IMR-90 (cell line): ENCODE results near the gene DLX2. TPM values are rescaled to one million over a fixed set of nuclear protein-coding genes. Genes with fewer than 3 reads are reported as not detected.

Experiments
- ATAC-seq: fragments of 200-7000 bp; cut with Tn5 transposase; 2 replicates; pipeline ENCODE4 v1.9.1; 2020; ENCODE audit warnings: low read depth, mild to moderate bottlenecking, moderate library complexity
- BruUV-seq: library from RNA; stranded (reverse); fragments of 400-500 nt; replicated peaks from 2 replicates; lab custom pipeline; 2021; lab: Mats Ljungman, UMichigan
- CTCF ChIA-PET: fragments of 300-600 bp; formaldehyde crosslinking; extraction: SDS; loops from one replicate; lab custom pipeline; 2021; ENCODE audit warnings: antibody characterized with exemption; lab: Yijun Ruan, JAX
- POLR2A ChIA-PET: fragments of 300-600 bp; sonication (Branson Sonifier 250); formaldehyde crosslinking; loops from one replicate; lab custom pipeline; 2022; ENCODE audit warnings: antibody characterized with exemption; ENCODE audit not compliant: unreplicated experiment; lab: Charles Lee
- DNase-seq: peaks from one replicate; pipeline ENCODE4 v3.0.0; 2013
- H2AFZ ChIP-seq: replicated peaks from 2 replicates; pipeline ENCODE3; 2013; ENCODE audit warnings: low read length, mild to moderate bottlenecking; ENCODE audit not compliant: poor library complexity
- H2AK5ac ChIP-seq: 2 replicates; pipeline ENCODE4 v1.6.1; 2013; ENCODE audit warnings: low read depth, low read length, inconsistent platforms
- H2AK9ac ChIP-seq: replicated peaks from 2 replicates; pipeline ENCODE3; 2013; ENCODE audit warnings: mild to moderate bottlenecking, low read depth, low read length, moderate library complexity; ENCODE audit not compliant: poor library complexity
- H2BK120ac ChIP-seq: 2 replicates; pipeline ENCODE4 v1.6.1; 2013; ENCODE audit warnings: low read depth, low read length, inconsistent platforms
- H2BK15ac ChIP-seq: 3 replicates; pipeline ENCODE4 v1.6.1; 2013; ENCODE audit warnings: low read depth, low read length, inconsistent platforms
- H2BK20ac ChIP-seq: 2 replicates; pipeline ENCODE4 v1.6.1; 2013; ENCODE audit warnings: low read depth, mild to moderate bottlenecking, inconsistent platforms, low read length, moderate library complexity
- H2BK5ac ChIP-seq: 2 replicates; pipeline ENCODE4 v1.6.1; 2013; ENCODE audit warnings: mild to moderate bottlenecking, low read depth, low read length, inconsistent platforms; ENCODE audit not compliant: poor library complexity, severe bottlenecking
- H3K14ac ChIP-seq: replicated peaks from 2 replicates; pipeline ENCODE4 v1.6.1; 2013; ENCODE audit warnings: low read depth, low read length, inconsistent platforms
- H3K18ac ChIP-seq: 2 replicates; pipeline ENCODE4 v1.6.1; 2013; ENCODE audit warnings: low read depth, low read length, control low read depth
- H3K23ac ChIP-seq: 2 replicates; pipeline ENCODE4 v1.6.1; 2013; ENCODE audit warnings: low read depth, low read length, inconsistent platforms
- H3K27ac ChIP-seq: 2 replicates; pipeline ENCODE4 v1.5.1; 2013; ENCODE audit warnings: mild to moderate bottlenecking, control low read depth, low read length; ENCODE audit not compliant: insufficient read depth
- H3K27me3 ChIP-seq: 2 replicates; pipeline ENCODE4 v1.6.1; 2013; ENCODE audit warnings: low read length; ENCODE audit not compliant: control insufficient read depth, insufficient read depth
- H3K36me3 ChIP-seq: 2 replicates; pipeline ENCODE4 v1.6.1; 2013; ENCODE audit warnings: low read length, mixed read lengths; ENCODE audit not compliant: control insufficient read depth, insufficient read depth
- H3K4ac ChIP-seq: 2 replicates; pipeline ENCODE4 v1.6.1; 2013; ENCODE audit warnings: low read depth, low read length, inconsistent platforms
- H3K4me1 ChIP-seq: 2 replicates; pipeline ENCODE4 v1.6.1; 2013; ENCODE audit warnings: low read length, mixed read lengths; ENCODE audit not compliant: control insufficient read depth, insufficient read depth
- H3K4me2 ChIP-seq: 2 replicates; pipeline ENCODE4 v1.6.1; 2013; ENCODE audit warnings: low read depth, mild to moderate bottlenecking, control low read depth, low read length, moderate library complexity
- H3K4me3 ChIP-seq: 2 replicates; pipeline ENCODE4 v1.5.1; 2013; ENCODE audit warnings: low read depth, mild to moderate bottlenecking, control low read depth, low read length, moderate library complexity; ENCODE audit not compliant: insufficient read depth
- H3K56ac ChIP-seq: 2 replicates; pipeline ENCODE4 v1.6.1; 2013; ENCODE audit warnings: low read length, inconsistent platforms; ENCODE audit not compliant: insufficient read depth; ENCODE audit errors: extremely low read depth
- H3K79me1 ChIP-seq, 2 experiments: 2 replicates each; pipeline ENCODE4 v1.6.1; 2013; ENCODE audit warnings: low read length in 2 of 2, inconsistent platforms in 1 of 2, low read depth in 1 of 2
- H3K9ac ChIP-seq: 2 replicates; pipeline ENCODE4 v1.6.1; 2013; ENCODE audit warnings: low read depth, low read length, control low read depth
- H3K9me1 ChIP-seq: 2 replicates; pipeline ENCODE4 v1.6.1; 2013; ENCODE audit warnings: low read length, inconsistent platforms; ENCODE audit not compliant: insufficient read depth
- H3K9me3 ChIP-seq: 2 replicates; pipeline ENCODE4 v1.6.1; 2013; ENCODE audit warnings: low read length; ENCODE audit not compliant: control insufficient read depth, insufficient read depth
- H4K20me1 ChIP-seq: 2 replicates; pipeline ENCODE4 v1.6.1; 2013; ENCODE audit warnings: low read length, inconsistent platforms; ENCODE audit not compliant: insufficient read depth
- H4K5ac ChIP-seq: 2 replicates; pipeline ENCODE4 v1.6.1; 2013; ENCODE audit warnings: mild to moderate bottlenecking, low read depth, low read length, control low read depth
- H4K8ac ChIP-seq, 2 experiments: 2 replicates each; pipeline ENCODE4 v1.6.1; 2013; ENCODE audit warnings: low read depth in 2 of 2, low read length in 2 of 2, control low read depth in 1 of 2, inconsistent platforms in 1 of 2
- H4K91ac ChIP-seq: 2 replicates; pipeline ENCODE4 v1.6.1; 2013; ENCODE audit warnings: low read depth, low read length, inconsistent platforms; ENCODE audit not compliant: insufficient read depth
- BHLHE40 ChIP-seq: fragments of 150-350 bp; IDR thresholded peaks from 2 replicates; pipeline ENCODE4 v1.6.1; 2016; ENCODE audit warnings: mild to moderate bottlenecking, low read depth, low read length
- CEBPB ChIP-seq: IDR thresholded peaks from 2 replicates; pipeline ENCODE4 v1.6.1; 2012; ENCODE audit warnings: low read depth, low read length, improper control_type of control experiment
- CHD1 ChIP-seq: IDR thresholded peaks from 2 replicates; pipeline ENCODE4 v1.6.1; 2012; ENCODE audit warnings: low read depth, low read length, improper control_type of control experiment
- FOS ChIP-seq: fragments of 150-350 bp; IDR thresholded peaks from 2 replicates; pipeline ENCODE4 v1.6.1; 2016; ENCODE audit warnings: low read depth, low read length
- MAFK ChIP-seq: IDR thresholded peaks from 2 replicates; pipeline ENCODE4 v1.6.1; 2012; ENCODE audit warnings: low read depth, low read length, improper control_type of control experiment
- MXI1 ChIP-seq: IDR thresholded peaks from 2 replicates; pipeline ENCODE4 v1.6.1; 2012; ENCODE audit warnings: low read depth, mild to moderate bottlenecking, low read length, moderate library complexity, borderline replicate concordance
- NFE2L2 ChIP-seq: fragments of 150-350 bp; IDR thresholded peaks from 2 replicates; pipeline ENCODE4 v1.6.1; 2016; ENCODE audit warnings: low read depth, mild to moderate bottlenecking, low read length
- POLR2A ChIP-seq: IDR thresholded peaks from 2 replicates; pipeline ENCODE4 v1.6.1; 2012; ENCODE audit warnings: mild to moderate bottlenecking, low read depth, low read length
- RAD21 ChIP-seq: IDR thresholded peaks from 2 replicates; pipeline ENCODE4 v1.6.1; 2012; ENCODE audit warnings: low read length, improper control_type of control experiment
- WGBS, 2 experiments: methylation state at CpG; one replicate each; pipeline versions ENCODE4 v1.1.5 to v1.1.7; 2013; ENCODE audit warnings: missing lambda C conversion rate in 2 of 2; ENCODE audit not compliant: insufficient read length in 1 of 2; ENCODE audit errors: extremely low coverage in 2 of 2; 5-methylcytosine and 5-hydroxymethylcytosine counted together
- dilution Hi-C: fragments of 300-500 bp; cut with HindIII; formaldehyde crosslinking; loops from one replicate; pipeline ENCODE4 v1.14.3; 2018; ENCODE audit warnings: low sequenced_read_pairs; ENCODE audit not compliant: unreplicated experiment
- in situ Hi-C: fragments of 300-500 bp; cut with MboI; formaldehyde crosslinking; loops from 3 replicates; pipeline ENCODE4 v1.14.3; 2019; ENCODE audit warnings: low sequenced_read_pairs, inconsistent platforms, mixed read lengths
- intact Hi-C: fragments of 100-400 bp; cut with micrococcal nuclease; formaldehyde crosslinking; loops from 2 replicates; pipeline ENCODE4 v1.10.0; 2022
- polyA plus RNA-seq, 3 experiments: library from polyadenylated mRNA; depleted of rRNA; stranded (reverse); fragments of >200 nt; gene quantifications; 2 replicates each; pipeline ENCODE4 v1.2.3, GENCODE V29; 2012; ENCODE audit warnings: low replicate concordance in 1 of 3
- total RNA-seq: library from RNA; depleted of rRNA; stranded (reverse); fragments of >200 nt; gene quantifications from 2 replicates; pipeline ENCODE4 v1.2.3, GENCODE V29; 2012
- TF ChIP-seq, protein P1 (sequence below): fragments of 150-350 bp; IDR thresholded peaks from 2 replicates; pipeline ENCODE4 v1.6.1; 2017; ENCODE audit warnings: mild to moderate bottlenecking, antibody characterized with exemption, low read length, low read depth
- TF ChIP-seq, protein P2 (sequence below): conservative IDR thresholded peaks from 2 replicates; pipeline ENCODE4 v1.5.1; 2012; ENCODE audit warnings: mild to moderate bottlenecking, low read depth, low read length, improper control_type of control experiment

Gene DLX2
- total and polyA plus RNA-seq, 2 of the 4 experiments (the other 2 are of a cell fraction) = 0.38 TPM; not detected in 1

DNA sequence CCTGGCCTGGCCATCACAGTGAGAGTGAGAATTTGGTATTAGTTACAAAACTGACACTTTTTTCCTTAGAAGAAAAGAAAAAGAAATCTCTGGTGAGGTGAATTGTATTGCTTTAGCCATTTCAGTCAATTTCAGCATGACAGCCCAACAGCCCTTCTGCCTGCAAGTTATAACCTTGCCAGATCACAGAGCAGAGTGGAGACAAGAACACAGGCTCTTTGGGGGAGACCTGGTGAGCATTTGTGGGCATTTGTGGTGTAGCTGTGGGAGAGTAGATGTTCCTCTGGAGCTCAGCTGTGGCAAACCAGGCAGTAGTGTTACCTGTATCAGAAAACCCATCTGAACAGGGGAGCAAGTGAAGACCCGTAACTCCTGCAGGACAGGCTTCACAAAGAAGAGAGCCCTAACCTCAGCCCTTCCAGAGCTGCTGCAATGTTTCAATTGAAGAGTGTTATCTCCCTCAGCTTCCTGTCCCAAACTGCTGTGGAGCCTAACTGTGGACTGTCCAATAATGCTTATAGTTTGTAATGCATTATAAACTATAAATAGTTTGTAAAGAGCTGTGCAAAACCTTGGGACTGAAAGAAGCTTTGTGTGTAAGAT lies 40.2 kb downstream of the DLX2 start:
- Histone ChIP-seq H3K9ac (no peak overlapping the region), H2BK20ac (no peak overlapping the region), H3K18ac (no peak overlapping the region), H3K4me2 (no peak overlapping the region), H3K9me1 (no peaks in the 10 kb centered on the region), H2BK15ac (no peak overlapping the region), H3K27me3 (no peaks in the 10 kb centered on the region), H3K14ac (no peak overlapping the region), H2BK5ac (no peak overlapping the region), H2AK5ac (no peak overlapping the region), H3K36me3 (no peaks in the 10 kb centered on the region), H4K91ac (no peak overlapping the region), H4K8ac (no peak overlapping the region), H3K56ac (no peak overlapping the region), H3K4ac (no peak overlapping the region), H4K20me1 (no peaks in the 10 kb centered on the region), H2BK120ac (no peak overlapping the region), H2AFZ (no peak overlapping the region), H3K4me3 (no peak overlapping the region), H3K27ac (no peak overlapping the region), H4K5ac (no peak overlapping the region), H3K79me1 (no peaks in the 10 kb centered on the region), H3K9me3 (no peaks in the 10 kb centered on the region), H2AK9ac (no peak overlapping the region), H3K4me1 (no peaks in the 10 kb centered on the region), H3K23ac (no peak overlapping the region)
- dilution Hi-C loops = no loop called here
- no TSS peak for BruUV-seq
- ChIA-PET POLR2A (no interaction called here), CTCF (no interaction called here)
- DNase-seq (no peak), ATAC-seq (no peak)
- no CpG with 5 or more reads among the region's 1 CpG for WGBS, 2 experiments
- TF ChIP-seq CHD1 (no peak), MXI1 (no peak), BHLHE40 (no peak), NFE2L2 (no peak), RAD21 (no peak), POLR2A (no peak), CEBPB (no peak), FOS (no peak), MAFK (no peak)
- TF ChIP-seq, protein P1, sequence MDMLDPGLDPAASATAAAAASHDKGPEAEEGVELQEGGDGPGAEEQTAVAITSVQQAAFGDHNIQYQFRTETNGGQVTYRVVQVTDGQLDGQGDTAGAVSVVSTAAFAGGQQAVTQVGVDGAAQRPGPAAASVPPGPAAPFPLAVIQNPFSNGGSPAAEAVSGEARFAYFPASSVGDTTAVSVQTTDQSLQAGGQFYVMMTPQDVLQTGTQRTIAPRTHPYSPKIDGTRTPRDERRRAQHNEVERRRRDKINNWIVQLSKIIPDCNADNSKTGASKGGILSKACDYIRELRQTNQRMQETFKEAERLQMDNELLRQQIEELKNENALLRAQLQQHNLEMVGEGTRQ = no peak
- TF ChIP-seq, protein P2, sequence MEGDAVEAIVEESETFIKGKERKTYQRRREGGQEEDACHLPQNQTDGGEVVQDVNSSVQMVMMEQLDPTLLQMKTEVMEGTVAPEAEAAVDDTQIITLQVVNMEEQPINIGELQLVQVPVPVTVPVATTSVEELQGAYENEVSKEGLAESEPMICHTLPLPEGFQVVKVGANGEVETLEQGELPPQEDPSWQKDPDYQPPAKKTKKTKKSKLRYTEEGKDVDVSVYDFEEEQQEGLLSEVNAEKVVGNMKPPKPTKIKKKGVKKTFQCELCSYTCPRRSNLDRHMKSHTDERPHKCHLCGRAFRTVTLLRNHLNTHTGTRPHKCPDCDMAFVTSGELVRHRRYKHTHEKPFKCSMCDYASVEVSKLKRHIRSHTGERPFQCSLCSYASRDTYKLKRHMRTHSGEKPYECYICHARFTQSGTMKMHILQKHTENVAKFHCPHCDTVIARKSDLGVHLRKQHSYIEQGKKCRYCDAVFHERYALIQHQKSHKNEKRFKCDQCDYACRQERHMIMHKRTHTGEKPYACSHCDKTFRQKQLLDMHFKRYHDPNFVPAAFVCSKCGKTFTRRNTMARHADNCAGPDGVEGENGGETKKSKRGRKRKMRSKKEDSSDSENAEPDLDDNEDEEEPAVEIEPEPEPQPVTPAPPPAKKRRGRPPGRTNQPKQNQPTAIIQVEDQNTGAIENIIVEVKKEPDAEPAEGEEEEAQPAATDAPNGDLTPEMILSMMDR = no peak
- in situ Hi-C loops = no loop called here
- intact Hi-C loops = no loop called here
